Testis (tissue), 2 donors: Measurements from ENCODE around the gene JUNB.

Experiments used
- POLR2A ChIP-seq: fragments of 450-650 bp; IDR thresholded peaks from one replicate; pipeline ENCODE4 v1.6.1; 2017; ENCODE audit warnings: antibody characterized with exemption, mild to moderate bottlenecking, moderate library complexity
- TF ChIP-seq, protein P1 (sequence below), 3 experiments: fragments of 450-650 bp in 2 of 3; fragments of 200-600 bp in 1 of 3; sonication (generic) in 1 of 3; IDR thresholded peaks; one replicate each; pipeline ENCODE4 v1.5.1; 2016 to 2019; ENCODE audit warnings: antibody characterized with exemption in 3 of 3, mild to moderate bottlenecking in 2 of 3, moderate library complexity in 1 of 3

GRCh38 chr19:12785431-12786031 is 5.8 kb upstream of the JUNB start:
- no peak for TF ChIP-seq POLR2A
- TF ChIP-seq, protein P1, sequence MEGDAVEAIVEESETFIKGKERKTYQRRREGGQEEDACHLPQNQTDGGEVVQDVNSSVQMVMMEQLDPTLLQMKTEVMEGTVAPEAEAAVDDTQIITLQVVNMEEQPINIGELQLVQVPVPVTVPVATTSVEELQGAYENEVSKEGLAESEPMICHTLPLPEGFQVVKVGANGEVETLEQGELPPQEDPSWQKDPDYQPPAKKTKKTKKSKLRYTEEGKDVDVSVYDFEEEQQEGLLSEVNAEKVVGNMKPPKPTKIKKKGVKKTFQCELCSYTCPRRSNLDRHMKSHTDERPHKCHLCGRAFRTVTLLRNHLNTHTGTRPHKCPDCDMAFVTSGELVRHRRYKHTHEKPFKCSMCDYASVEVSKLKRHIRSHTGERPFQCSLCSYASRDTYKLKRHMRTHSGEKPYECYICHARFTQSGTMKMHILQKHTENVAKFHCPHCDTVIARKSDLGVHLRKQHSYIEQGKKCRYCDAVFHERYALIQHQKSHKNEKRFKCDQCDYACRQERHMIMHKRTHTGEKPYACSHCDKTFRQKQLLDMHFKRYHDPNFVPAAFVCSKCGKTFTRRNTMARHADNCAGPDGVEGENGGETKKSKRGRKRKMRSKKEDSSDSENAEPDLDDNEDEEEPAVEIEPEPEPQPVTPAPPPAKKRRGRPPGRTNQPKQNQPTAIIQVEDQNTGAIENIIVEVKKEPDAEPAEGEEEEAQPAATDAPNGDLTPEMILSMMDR (IDR thresholded peaks at IDR 0.05), result no peak
